ENCODE results near the gene DMD.

GRCh38 chrX:31551913-31552312 is 1659.4 kb downstream of the DMD start:
- TF ChIP-seq POLR2AphosphoS5 (IDR thresholded peaks at IDR 0.05; ENCODE audit: low read depth, low read length) (no peak), CTCF (IDR thresholded peaks at IDR 0.05) (no peak), REST (IDR thresholded peaks at IDR 0.05; ENCODE audit: insufficient read depth in 1 of 2, low read depth in 2 of 2, low read length in 1 of 2) (no peak), TCF7L2 (IDR thresholded peaks at IDR 0.05; ENCODE audit: low read depth, low read length) (no peak)

Measured in Panc1 (cell line).